GM12878 (cell line): ENCODE results near the gene DMKN.

Experiments used
- HDAC6 ChIP-seq: fragments of 200-600 bp; sonication (generic); IDR thresholded peaks from one replicate; pipeline ENCODE4 v1.8.0; 2017; ENCODE audit warnings: antibody characterized with exemption; ENCODE audit not compliant: unreplicated experiment
- MYC ChIP-seq: IDR thresholded peaks from 2 replicates; pipeline ENCODE4 v1.6.1; 2011; ENCODE audit warnings: mild to moderate bottlenecking, low read length, moderate library complexity, inconsistent platforms; ENCODE audit not compliant: insufficient read depth, insufficient replicate concordance, insufficient read length, severe bottlenecking
- POLR2AphosphoS5 ChIP-seq: IDR thresholded peaks from 2 replicates; pipeline ENCODE4 v1.6.1; 2011; ENCODE audit warnings: mild to moderate bottlenecking, low read length, inconsistent platforms
- TAF1 ChIP-seq: IDR thresholded peaks from 2 replicates; pipeline ENCODE4 v1.6.1; 2011; ENCODE audit warnings: mild to moderate bottlenecking, low read depth, low read length, borderline replicate concordance
- ZNF274 ChIP-seq: IDR thresholded peaks from one replicate; pipeline ENCODE4 v1.8.0; 2011; ENCODE audit not compliant: insufficient read length, insufficient read depth
- ZZZ3 ChIP-seq: IDR thresholded peaks from 2 replicates; pipeline ENCODE4 v1.6.1; 2011; ENCODE audit warnings: low read depth; ENCODE audit not compliant: control insufficient read depth, insufficient read length
- TF ChIP-seq, protein P1 (sequence below), 3 experiments: IDR thresholded peaks in 2 of 3; conservative IDR thresholded peaks in 1 of 3; 2 replicates each; pipeline ENCODE4 v1.5.1; 2011; ENCODE audit warnings: low read depth in 3 of 3, low read length in 3 of 3, mild to moderate bottlenecking in 3 of 3, control low read depth in 2 of 3, moderate library complexity in 2 of 3, inconsistent platforms in 1 of 3, mixed read lengths in 1 of 3; ENCODE audit not compliant: control insufficient read depth in 2 of 3, insufficient read depth in 1 of 3; ENCODE audit errors: extremely low read depth in 1 of 3

DNA sequence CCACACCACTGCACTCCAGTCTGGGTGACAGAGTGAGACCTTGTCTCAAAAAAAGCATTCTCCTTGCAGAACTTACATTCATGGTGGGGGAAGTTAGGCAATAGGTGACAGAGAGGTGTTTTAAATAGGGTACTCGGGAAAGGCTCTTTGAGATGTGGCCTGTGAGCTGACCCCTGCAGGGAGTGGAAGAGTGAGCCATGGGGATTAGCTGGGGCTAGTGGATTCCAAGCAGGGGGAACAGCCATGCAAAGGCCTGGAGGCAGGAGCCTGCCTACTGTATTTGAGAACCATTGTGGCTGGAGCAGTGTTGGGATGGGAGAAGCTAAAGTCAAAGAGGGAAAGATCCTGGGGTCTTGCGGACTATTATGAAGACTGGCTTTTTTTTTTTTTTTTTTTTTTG is 3.9 kb upstream of the DMKN start:
- TF ChIP-seq ZZZ3: no peak
- no peak for TF ChIP-seq ZNF274
- TF ChIP-seq POLR2AphosphoS5: no peak
- TF ChIP-seq, protein P1, sequence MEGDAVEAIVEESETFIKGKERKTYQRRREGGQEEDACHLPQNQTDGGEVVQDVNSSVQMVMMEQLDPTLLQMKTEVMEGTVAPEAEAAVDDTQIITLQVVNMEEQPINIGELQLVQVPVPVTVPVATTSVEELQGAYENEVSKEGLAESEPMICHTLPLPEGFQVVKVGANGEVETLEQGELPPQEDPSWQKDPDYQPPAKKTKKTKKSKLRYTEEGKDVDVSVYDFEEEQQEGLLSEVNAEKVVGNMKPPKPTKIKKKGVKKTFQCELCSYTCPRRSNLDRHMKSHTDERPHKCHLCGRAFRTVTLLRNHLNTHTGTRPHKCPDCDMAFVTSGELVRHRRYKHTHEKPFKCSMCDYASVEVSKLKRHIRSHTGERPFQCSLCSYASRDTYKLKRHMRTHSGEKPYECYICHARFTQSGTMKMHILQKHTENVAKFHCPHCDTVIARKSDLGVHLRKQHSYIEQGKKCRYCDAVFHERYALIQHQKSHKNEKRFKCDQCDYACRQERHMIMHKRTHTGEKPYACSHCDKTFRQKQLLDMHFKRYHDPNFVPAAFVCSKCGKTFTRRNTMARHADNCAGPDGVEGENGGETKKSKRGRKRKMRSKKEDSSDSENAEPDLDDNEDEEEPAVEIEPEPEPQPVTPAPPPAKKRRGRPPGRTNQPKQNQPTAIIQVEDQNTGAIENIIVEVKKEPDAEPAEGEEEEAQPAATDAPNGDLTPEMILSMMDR (IDR thresholded peaks at IDR 0.05 in 2 of 3, conservative IDR thresholded peaks at IDR 0.05 in 1 of 3; ENCODE audit: control insufficient read depth in 2 of 3, extremely low read depth in 1 of 3, insufficient read depth in 1 of 3, low read depth in 3 of 3, low read length in 3 of 3): no peak
- TF ChIP-seq TAF1: no peak
- TF ChIP-seq MYC: no peak
- TF ChIP-seq HDAC6: no peak
